Calu3 (cell line): ENCODE measurements around the gene CAPN9. TPM values are rescaled to one million over a fixed set of nuclear protein-coding genes. Genes with fewer than 3 reads are reported as not detected.

Source experiments
- BruUV-seq: library from RNA; stranded (reverse); fragments of 400-500 nt; replicated peaks from 2 replicates; lab custom pipeline; 2021; lab: Mats Ljungman, UMichigan
- CTCF ChIA-PET: fragments of 300-600 bp; sonication (Branson Sonifier 250); formaldehyde crosslinking; loops from one replicate; lab custom pipeline; 2022; ENCODE audit warnings: antibody characterized with exemption; lab: Charles Lee
- DNase-seq: peaks from one replicate; pipeline ENCODE4 v3.0.0; 2022
- H3K27ac Mint-ChIP-seq: one replicate; pipeline ENCODE4 v1.8.0; 2022; ENCODE audit warnings: mixed read lengths; ENCODE audit not compliant: unreplicated experiment
- H3K27me3 Mint-ChIP-seq: one replicate; pipeline ENCODE4 v1.8.0; 2022; ENCODE audit warnings: mixed read lengths; ENCODE audit not compliant: unreplicated experiment
- H3K36me3 Mint-ChIP-seq: one replicate; pipeline ENCODE4 v1.8.0; 2022; ENCODE audit warnings: mild to moderate bottlenecking, moderate library complexity, mixed read lengths; ENCODE audit not compliant: insufficient read depth, unreplicated experiment
- H3K4me1 Mint-ChIP-seq: one replicate; pipeline ENCODE4 v1.8.0; 2022; ENCODE audit warnings: mild to moderate bottlenecking, low read depth, mixed read lengths; ENCODE audit not compliant: unreplicated experiment
- H3K4me3 Mint-ChIP-seq: one replicate; pipeline ENCODE4 v1.8.0; 2022; ENCODE audit warnings: mild to moderate bottlenecking, low read depth, moderate library complexity, mixed read lengths; ENCODE audit not compliant: unreplicated experiment
- H3K9me3 Mint-ChIP-seq: one replicate; pipeline ENCODE4 v1.8.0; 2022; ENCODE audit warnings: low read depth, mixed read lengths; ENCODE audit not compliant: unreplicated experiment
- intact Hi-C: fragments of 100-400 bp; cut with micrococcal nuclease; formaldehyde crosslinking; loops from one replicate; pipeline ENCODE4 v1.10.0; 2022; ENCODE audit not compliant: unreplicated experiment
- total RNA-seq: library from RNA; stranded (reverse); gene quantifications from 2 replicates; pipeline ENCODE4 v1.2.3, GENCODE V29; 2022
- TF ChIP-seq, protein P1 (sequence below): fragments of 200-600 bp; IDR thresholded peaks from one replicate; pipeline ENCODE4 v1.8.0; 2022; ENCODE audit warnings: antibody characterized with exemption; ENCODE audit not compliant: unreplicated experiment

CAPN9 gene
- total RNA-seq, 1 experiment from 2014 or later: not detected

DNA sequence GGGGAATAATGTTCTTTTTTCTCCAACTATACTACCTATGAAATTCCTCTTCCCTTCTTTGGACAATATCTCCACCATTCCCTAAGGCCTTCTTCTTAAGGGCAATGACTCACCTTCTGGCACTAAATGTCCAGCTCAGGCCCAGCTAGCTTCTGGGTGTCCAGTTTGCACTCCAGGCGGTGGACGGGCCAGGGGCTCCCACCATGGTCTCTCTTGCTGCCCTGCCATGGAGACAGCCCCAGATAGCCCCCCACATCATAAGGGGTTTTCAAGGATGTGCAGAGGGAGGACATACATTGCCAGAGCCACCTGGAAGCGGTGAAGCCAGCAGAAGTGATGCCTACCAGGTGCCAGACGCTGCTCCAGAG lies 77.3 kb downstream of the CAPN9 start:
- CTCF ChIA-PET: interaction anchor here (0.7 to 1.2 kb wide), 8 partner anchors 9 to 409 kb away, joined by 3 to 10 read pairs (median 4); partner anchors contain the start of gene C1orf198
- Mint-ChIP-seq H3K27ac (peak overlapping the region; percentile 99), H3K9me3 (no peaks in the 10 kb centered on the region), H3K4me3 (peak overlapping the region; percentile 55), H3K4me1 (peaks cover 52% of the 10 kb centered on the region), H3K27me3 (no peaks in the 10 kb centered on the region), H3K36me3 (peaks cover 18% of the 10 kb centered on the region)
- intact Hi-C loops: loop anchor here (2.0 kb wide), 2 partner anchors 32 to 42 kb away; no protein-coding TSS in a partner anchor
- BruUV-seq: TSS peak; percentile 59
- TF ChIP-seq, protein P1, sequence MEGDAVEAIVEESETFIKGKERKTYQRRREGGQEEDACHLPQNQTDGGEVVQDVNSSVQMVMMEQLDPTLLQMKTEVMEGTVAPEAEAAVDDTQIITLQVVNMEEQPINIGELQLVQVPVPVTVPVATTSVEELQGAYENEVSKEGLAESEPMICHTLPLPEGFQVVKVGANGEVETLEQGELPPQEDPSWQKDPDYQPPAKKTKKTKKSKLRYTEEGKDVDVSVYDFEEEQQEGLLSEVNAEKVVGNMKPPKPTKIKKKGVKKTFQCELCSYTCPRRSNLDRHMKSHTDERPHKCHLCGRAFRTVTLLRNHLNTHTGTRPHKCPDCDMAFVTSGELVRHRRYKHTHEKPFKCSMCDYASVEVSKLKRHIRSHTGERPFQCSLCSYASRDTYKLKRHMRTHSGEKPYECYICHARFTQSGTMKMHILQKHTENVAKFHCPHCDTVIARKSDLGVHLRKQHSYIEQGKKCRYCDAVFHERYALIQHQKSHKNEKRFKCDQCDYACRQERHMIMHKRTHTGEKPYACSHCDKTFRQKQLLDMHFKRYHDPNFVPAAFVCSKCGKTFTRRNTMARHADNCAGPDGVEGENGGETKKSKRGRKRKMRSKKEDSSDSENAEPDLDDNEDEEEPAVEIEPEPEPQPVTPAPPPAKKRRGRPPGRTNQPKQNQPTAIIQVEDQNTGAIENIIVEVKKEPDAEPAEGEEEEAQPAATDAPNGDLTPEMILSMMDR: no peak
- peak; percentile 22 for DNase-seq

DNA sequence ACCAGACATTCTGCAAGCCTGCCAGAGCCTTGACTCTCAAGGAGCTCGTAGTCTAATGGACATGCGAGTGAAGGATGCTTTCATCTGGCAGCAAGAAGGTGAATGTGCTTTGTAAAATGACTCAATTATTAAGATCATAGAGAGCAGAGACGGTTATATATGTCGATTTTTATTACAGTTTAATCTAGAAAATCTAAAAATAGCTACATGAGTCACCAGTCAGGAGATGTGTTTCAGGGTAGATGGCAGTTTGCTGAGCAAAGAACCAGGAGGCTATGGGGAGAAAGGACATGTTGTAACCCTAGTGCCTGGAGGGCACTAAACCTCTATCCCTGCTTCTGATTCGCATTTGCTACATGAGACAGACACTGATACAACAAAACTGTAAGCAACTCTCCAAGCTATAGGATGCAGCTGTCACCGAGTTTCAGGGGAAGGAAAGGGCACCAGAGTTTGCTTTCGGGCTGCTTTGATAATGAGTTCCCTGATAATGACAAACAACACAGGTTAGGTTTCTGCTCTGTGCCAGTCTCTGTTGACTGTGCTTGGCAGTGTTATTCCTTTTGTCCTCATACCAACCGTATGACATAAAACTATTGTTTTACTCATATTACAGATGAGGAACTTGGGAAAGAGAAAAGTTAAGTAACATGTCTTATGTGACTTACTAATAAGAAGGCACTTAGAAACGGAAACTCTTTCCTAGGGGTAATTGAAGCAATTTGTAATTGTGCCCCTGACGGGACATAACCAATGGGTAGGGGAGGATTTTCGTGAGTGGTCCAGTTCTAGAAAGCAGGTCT lies 77.9 kb downstream of the CAPN9 start:
- DNase-seq: peak; percentile 50
- CTCF ChIA-PET: interaction anchor here (0.7 to 1.3 kb wide), 9 partner anchors 9 to 409 kb away, joined by 3 to 10 read pairs (median 3); partner anchors contain the start of gene C1orf198
- TSS peak; percentile 89 for BruUV-seq
- Mint-ChIP-seq H3K27ac (peak overlapping the region; percentile 99), H3K4me1 (peaks cover 52% of the 10 kb centered on the region), H3K9me3 (no peaks in the 10 kb centered on the region), H3K36me3 (peaks cover 18% of the 10 kb centered on the region), H3K27me3 (no peaks in the 10 kb centered on the region), H3K4me3 (peak overlapping the region; percentile 55)
- intact Hi-C loops: loop anchor here (2.0 kb wide), 2 partner anchors 32 to 42 kb away; no protein-coding TSS in a partner anchor
- TF ChIP-seq, protein P1: no peak

DNA sequence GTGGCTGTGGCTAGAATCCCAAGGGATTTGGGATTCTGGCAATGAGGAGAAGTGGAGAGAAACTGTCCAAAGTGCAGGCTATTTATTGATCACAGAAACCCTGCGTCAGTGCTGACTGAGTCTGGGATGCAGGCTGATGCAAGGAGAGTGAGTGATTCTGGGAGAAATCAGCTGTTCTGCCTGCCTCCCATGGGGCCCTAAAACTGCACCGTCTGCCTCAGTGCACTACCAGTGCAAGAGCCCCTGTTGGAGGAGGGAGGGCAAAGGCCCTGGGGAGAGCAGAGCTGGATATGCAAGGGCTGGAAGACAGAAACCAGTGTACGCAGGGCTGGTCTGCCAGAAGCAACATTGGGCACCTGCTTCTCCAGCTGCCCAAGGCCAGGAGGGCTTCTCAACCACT lies 78.6 kb downstream of the CAPN9 start:
- Mint-ChIP-seq H3K4me1 (peaks cover 50% of the 10 kb centered on the region), H3K4me3 (peak overlapping the region; percentile 55), H3K27ac (peak overlapping the region; percentile 99), H3K9me3 (no peaks in the 10 kb centered on the region), H3K36me3 (peaks cover 18% of the 10 kb centered on the region), H3K27me3 (no peaks in the 10 kb centered on the region)
- no TSS peak for BruUV-seq
- CTCF ChIA-PET: interaction anchor here (1.2 to 1.3 kb wide), 3 partner anchors 26 to 408 kb away, joined by 3 to 10 read pairs (median 3); partner anchors contain the start of gene C1orf198
- intact Hi-C loops: loop anchor here (2.0 kb wide), 2 partner anchors 31 to 41 kb away; no protein-coding TSS in a partner anchor
- peak; percentile 28 for DNase-seq
- TF ChIP-seq, protein P1: no peak

DNA sequence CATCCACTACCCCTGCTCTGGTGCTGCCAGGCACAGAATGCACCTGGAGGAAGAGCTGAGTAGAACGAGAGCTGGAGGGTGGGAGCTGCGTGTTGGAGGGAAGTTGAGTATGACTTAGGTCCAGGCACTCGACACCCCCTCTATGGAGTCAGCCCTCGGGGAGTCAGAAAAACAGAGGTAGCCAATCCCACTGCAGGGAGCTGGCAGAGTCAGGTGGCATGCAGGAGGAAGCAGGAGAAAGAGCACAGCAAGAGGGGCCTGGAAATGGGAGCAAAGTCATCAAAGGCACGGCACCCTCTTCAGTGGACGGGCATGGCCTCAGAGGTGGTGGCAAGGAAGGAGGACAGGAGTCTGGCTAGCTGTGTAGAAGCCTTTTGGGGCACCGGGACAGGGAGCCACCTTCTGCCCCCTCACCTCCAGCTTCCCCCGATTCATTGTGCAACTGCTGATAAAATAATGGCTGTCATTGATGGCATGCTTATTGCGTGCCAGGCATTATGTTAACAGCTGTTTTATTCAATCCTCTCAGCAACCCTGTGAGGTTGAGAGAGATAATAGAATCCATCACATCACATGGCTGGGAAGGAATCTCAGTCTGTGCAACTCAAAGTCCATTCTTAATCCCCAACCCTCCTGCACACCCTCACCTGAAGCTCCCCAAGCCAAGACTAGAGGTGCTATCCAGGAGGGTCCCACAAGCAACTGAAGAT lies 79.1 kb downstream of the CAPN9 start:
- no TSS peak for BruUV-seq
- DNase-seq: no peak
- TF ChIP-seq, protein P1: no peak
- intact Hi-C loops: no loop called here
- CTCF ChIA-PET: interaction anchor here (1.3 kb wide), 1 partner anchor 26 kb away, joined by 3 read pairs; no protein-coding TSS in a partner anchor
- Mint-ChIP-seq H3K9me3 (no peaks in the 10 kb centered on the region), H3K4me3 (peak overlapping the region; percentile 55), H3K4me1 (peaks cover 44% of the 10 kb centered on the region), H3K27me3 (no peaks in the 10 kb centered on the region), H3K36me3 (peaks cover 18% of the 10 kb centered on the region), H3K27ac (peak overlapping the region; percentile 99)
